Keratinocyte (primary cell): Measurements from ENCODE around the gene SCUBE1. TPM values are rescaled to one million over a fixed set of nuclear protein-coding genes. Genes with fewer than 3 reads are reported as not detected.

Experiments
- DNase-seq: peaks from one replicate; pipeline ENCODE4 v3.0.0-alpha.2; 2011; ENCODE audit warnings: low read depth, missing footprints, low spot score
- FAIRE-seq: peaks from 2 replicates; lab custom pipeline; 2011; peaks lifted over from hg19 to GRCh38; lab: Jason Lieb, UNC
- H2AFZ ChIP-seq: 2 replicates; pipeline ENCODE4 v1.6.0; 2012; ENCODE audit warnings: low read length, control low read depth, inconsistent platforms; ENCODE audit not compliant: control insufficient read depth
- H3K27ac ChIP-seq: 2 replicates; pipeline ENCODE4 v1.5.1; 2011; ENCODE audit warnings: low read length; ENCODE audit not compliant: control insufficient read depth, insufficient read depth
- H3K27me3 ChIP-seq: 3 replicates; pipeline ENCODE4 v1.6.0; 2011; ENCODE audit warnings: low read length; ENCODE audit not compliant: control insufficient read depth, insufficient read depth; ENCODE audit errors: extremely low read depth
- H3K36me3 ChIP-seq, 2 experiments: 2 replicates in 1 of 2; 3 replicates in 1 of 2; pipeline ENCODE4 v1.5.1; 2011; ENCODE audit warnings: low read length in 2 of 2, mild to moderate bottlenecking in 1 of 2; ENCODE audit not compliant: control insufficient read depth in 2 of 2, insufficient read depth in 2 of 2; ENCODE audit errors: extremely low read depth in 1 of 2
- H3K4me1 ChIP-seq: 3 replicates; pipeline ENCODE4 v1.5.1; 2011; ENCODE audit warnings: low read length; ENCODE audit not compliant: control insufficient read depth, insufficient read depth; ENCODE audit errors: extremely low read depth
- H3K4me2 ChIP-seq: 3 replicates; pipeline ENCODE4 v1.6.0; 2011; ENCODE audit warnings: low read depth, low read length; ENCODE audit not compliant: control insufficient read depth, insufficient read depth; ENCODE audit errors: extremely low read depth
- H3K4me3 ChIP-seq, 3 experiments: fragments of 200-600 bp in 1 of 3; sonication (generic) in 1 of 3; 2 replicates in 2 of 3; 3 replicates in 1 of 3; pipeline ENCODE4 v1.5.1; 2011 to 2016; ENCODE audit warnings: low read length in 3 of 3, mild to moderate bottlenecking in 3 of 3, control low read depth in 2 of 3, inconsistent platforms in 1 of 3, low read depth in 1 of 3, mixed read lengths in 1 of 3, mixed run types in 1 of 3, moderate library complexity in 1 of 3; ENCODE audit not compliant: control insufficient read depth in 2 of 3, insufficient read depth in 2 of 3; ENCODE audit errors: extremely low read depth in 1 of 3
- H3K79me2 ChIP-seq: 2 replicates; pipeline ENCODE4 v1.6.0; 2012; ENCODE audit warnings: low read length; ENCODE audit not compliant: control insufficient read depth, insufficient read depth
- H3K9ac ChIP-seq: 3 replicates; pipeline ENCODE4 v1.6.0; 2011; ENCODE audit warnings: low read length; ENCODE audit not compliant: control insufficient read depth, insufficient read depth; ENCODE audit errors: extremely low read depth
- H3K9me1 ChIP-seq: 3 replicates; pipeline ENCODE4 v1.6.0; 2011; ENCODE audit warnings: low read length; ENCODE audit not compliant: control insufficient read depth, insufficient read depth; ENCODE audit errors: extremely low read depth
- H3K9me3 ChIP-seq: 2 replicates; pipeline ENCODE4 v1.5.1; 2012; ENCODE audit warnings: low read depth, low read length; ENCODE audit not compliant: control insufficient read depth
- H4K20me1 ChIP-seq: 3 replicates; pipeline ENCODE4 v1.6.0; 2011; ENCODE audit warnings: low read length; ENCODE audit not compliant: control insufficient read depth, insufficient read depth; ENCODE audit errors: extremely low read depth
- CTCF ChIP-seq, 3 experiments: IDR thresholded peaks in 1 of 3; conservative IDR thresholded peaks in 1 of 3; optimal IDR thresholded peaks in 1 of 3; 2 replicates in 2 of 3; 3 replicates in 1 of 3; pipeline versions ENCODE3 to v1.5.1; 2011; ENCODE audit warnings: low read length in 3 of 3, mild to moderate bottlenecking in 3 of 3, moderate library complexity in 2 of 3, control low read depth in 1 of 3, inconsistent platforms in 1 of 3; ENCODE audit not compliant: insufficient read depth in 2 of 3; ENCODE audit errors: extremely low read depth in 1 of 3
- EZH2 ChIP-seq: IDR thresholded peaks from one replicate; pipeline ENCODE4 v1.6.1; 2012; ENCODE audit warnings: inconsistent platforms, mild to moderate bottlenecking, low read length, moderate library complexity
- dilution Hi-C: fragments of 300-500 bp; cut with MboI; formaldehyde crosslinking; loops from one replicate; pipeline ENCODE4 v1.7.0; 2020; ENCODE audit warnings: low sequenced_read_pairs; ENCODE audit not compliant: extremely low pct_ligation_motif_present
- polyA plus RNA-seq, 5 experiments: library from polyadenylated mRNA; depleted of rRNA in 3 of 5; stranded (reverse) in 3 of 5; stranded (forward) in 1 of 5; unstranded in 1 of 5; fragments of >200 nt; gene quantifications; 1 replicate in 1 of 5; 2 replicates in 3 of 5; 3 replicates in 1 of 5; pipeline versions ENCODE4 v1.2.1 to v1.2.3, GENCODE V29; 2011 to 2012; ENCODE audit warnings: missing spikeins in 2 of 5, low read depth in 1 of 5, low replicate concordance in 1 of 5

Gene SCUBE1
- polyA plus RNA-seq, 1 donor (not counting 4 experiments of a cell fraction or from before 2014, with no cell fraction given), result not detected

GRCh38 chr22:43182726-43183125, 160.4 kb downstream of the SCUBE1 start:
- Histone ChIP-seq H3K9ac (no peak overlapping the region), H3K36me3 (peaks cover 21 to 33% of the 10 kb centered on the region in 2 experiments), H3K27me3 (no peaks in the 10 kb centered on the region), H4K20me1 (peaks cover 11% of the 10 kb centered on the region), H3K9me3 (no peaks in the 10 kb centered on the region), H3K27ac (no peak overlapping the region), H2AFZ (no peak overlapping the region), H3K4me1 (peaks cover 22% of the 10 kb centered on the region), H3K9me1 (peaks cover 3% of the 10 kb centered on the region), H3K79me2 (peaks cover 32% of the 10 kb centered on the region), H3K4me2 (no peak overlapping the region), H3K4me3 (no peak overlapping the region)
- DNase-seq (no peak), FAIRE-seq (no peak)
- TF ChIP-seq CTCF (optimal IDR thresholded peaks at IDR 0.05 in 1 of 3, IDR thresholded peaks at IDR 0.05 in 1 of 3, conservative IDR thresholded peaks at IDR 0.05 in 1 of 3; ENCODE audit: extremely low read depth in 1 of 3, insufficient read depth in 2 of 3, low read length in 3 of 3) (no peak), EZH2 (no peak)
- dilution Hi-C loops, result no loop called here

- Histone ChIP-seq H3K9me3 (no peaks in the 10 kb centered on the region), H2AFZ (no peak overlapping the region), H3K27ac (no peak overlapping the region), H3K4me2 (no peak overlapping the region), H3K4me3 (no peak overlapping the region), H3K79me2 (peaks cover 32% of the 10 kb centered on the region), H3K9ac (no peak overlapping the region), H4K20me1 (peaks cover 11% of the 10 kb centered on the region), H3K9me1 (peaks cover 3% of the 10 kb centered on the region), H3K27me3 (no peaks in the 10 kb centered on the region), H3K36me3 (peaks cover 25 to 33% of the 10 kb centered on the region in 2 experiments), H3K4me1 (peaks cover 20% of the 10 kb centered on the region)
- dilution Hi-C loops, result no loop called here
- DNase-seq, result no peak
- no peak for FAIRE-seq
- no peak for TF ChIP-seq EZH2
- TF ChIP-seq CTCF (optimal IDR thresholded peaks at IDR 0.05 in 1 of 3, IDR thresholded peaks at IDR 0.05 in 1 of 3, conservative IDR thresholded peaks at IDR 0.05 in 1 of 3; ENCODE audit: extremely low read depth in 1 of 3, insufficient read depth in 2 of 3, low read length in 3 of 3), result no peak
Observed at GRCh38 chr22:43182118-43182517, 161.1 kb downstream of the SCUBE1 start.
